IMR-90 (cell line): ENCODE results near the gene PARVG. TPM values are rescaled to one million over a fixed set of nuclear protein-coding genes. Genes with fewer than 3 reads are reported as not detected.

Experiments used
- ATAC-seq: fragments of 200-7000 bp; cut with Tn5 transposase; 2 replicates; pipeline ENCODE4 v1.9.1; 2020; ENCODE audit warnings: low read depth, mild to moderate bottlenecking, moderate library complexity
- BruUV-seq: library from RNA; stranded (reverse); fragments of 400-500 nt; replicated peaks from 2 replicates; lab custom pipeline; 2021; lab: Mats Ljungman, UMichigan
- CTCF ChIA-PET: fragments of 300-600 bp; formaldehyde crosslinking; extraction: SDS; loops from one replicate; lab custom pipeline; 2021; ENCODE audit warnings: antibody characterized with exemption; lab: Yijun Ruan, JAX
- POLR2A ChIA-PET: fragments of 300-600 bp; sonication (Branson Sonifier 250); formaldehyde crosslinking; loops from one replicate; lab custom pipeline; 2022; ENCODE audit warnings: antibody characterized with exemption; ENCODE audit not compliant: unreplicated experiment; lab: Charles Lee
- DNase-seq: peaks from one replicate; pipeline ENCODE4 v3.0.0; 2013
- H2AFZ ChIP-seq: replicated peaks from 2 replicates; pipeline ENCODE3; 2013; ENCODE audit warnings: low read length, mild to moderate bottlenecking; ENCODE audit not compliant: poor library complexity
- H2AK5ac ChIP-seq: 2 replicates; pipeline ENCODE4 v1.6.1; 2013; ENCODE audit warnings: low read depth, low read length, inconsistent platforms
- H2AK9ac ChIP-seq: replicated peaks from 2 replicates; pipeline ENCODE3; 2013; ENCODE audit warnings: mild to moderate bottlenecking, low read depth, low read length, moderate library complexity; ENCODE audit not compliant: poor library complexity
- H2BK120ac ChIP-seq: 2 replicates; pipeline ENCODE4 v1.6.1; 2013; ENCODE audit warnings: low read depth, low read length, inconsistent platforms
- H2BK15ac ChIP-seq: 3 replicates; pipeline ENCODE4 v1.6.1; 2013; ENCODE audit warnings: low read depth, low read length, inconsistent platforms
- H2BK20ac ChIP-seq: 2 replicates; pipeline ENCODE4 v1.6.1; 2013; ENCODE audit warnings: low read depth, mild to moderate bottlenecking, inconsistent platforms, low read length, moderate library complexity
- H2BK5ac ChIP-seq: 2 replicates; pipeline ENCODE4 v1.6.1; 2013; ENCODE audit warnings: mild to moderate bottlenecking, low read depth, low read length, inconsistent platforms; ENCODE audit not compliant: poor library complexity, severe bottlenecking
- H3K14ac ChIP-seq: replicated peaks from 2 replicates; pipeline ENCODE4 v1.6.1; 2013; ENCODE audit warnings: low read depth, low read length, inconsistent platforms
- H3K18ac ChIP-seq: 2 replicates; pipeline ENCODE4 v1.6.1; 2013; ENCODE audit warnings: low read depth, low read length, control low read depth
- H3K23ac ChIP-seq: 2 replicates; pipeline ENCODE4 v1.6.1; 2013; ENCODE audit warnings: low read depth, low read length, inconsistent platforms
- H3K27ac ChIP-seq: 2 replicates; pipeline ENCODE4 v1.5.1; 2013; ENCODE audit warnings: mild to moderate bottlenecking, control low read depth, low read length; ENCODE audit not compliant: insufficient read depth
- H3K27me3 ChIP-seq: 2 replicates; pipeline ENCODE4 v1.6.1; 2013; ENCODE audit warnings: low read length; ENCODE audit not compliant: control insufficient read depth, insufficient read depth
- H3K36me3 ChIP-seq: 2 replicates; pipeline ENCODE4 v1.6.1; 2013; ENCODE audit warnings: low read length, mixed read lengths; ENCODE audit not compliant: control insufficient read depth, insufficient read depth
- H3K4ac ChIP-seq: 2 replicates; pipeline ENCODE4 v1.6.1; 2013; ENCODE audit warnings: low read depth, low read length, inconsistent platforms
- H3K4me1 ChIP-seq: 2 replicates; pipeline ENCODE4 v1.6.1; 2013; ENCODE audit warnings: low read length, mixed read lengths; ENCODE audit not compliant: control insufficient read depth, insufficient read depth
- H3K4me2 ChIP-seq: 2 replicates; pipeline ENCODE4 v1.6.1; 2013; ENCODE audit warnings: low read depth, mild to moderate bottlenecking, control low read depth, low read length, moderate library complexity
- H3K4me3 ChIP-seq: 2 replicates; pipeline ENCODE4 v1.5.1; 2013; ENCODE audit warnings: low read depth, mild to moderate bottlenecking, control low read depth, low read length, moderate library complexity; ENCODE audit not compliant: insufficient read depth
- H3K56ac ChIP-seq: 2 replicates; pipeline ENCODE4 v1.6.1; 2013; ENCODE audit warnings: low read length, inconsistent platforms; ENCODE audit not compliant: insufficient read depth; ENCODE audit errors: extremely low read depth
- H3K79me1 ChIP-seq, 2 experiments: 2 replicates each; pipeline ENCODE4 v1.6.1; 2013; ENCODE audit warnings: low read length in 2 of 2, inconsistent platforms in 1 of 2, low read depth in 1 of 2
- H3K9ac ChIP-seq: 2 replicates; pipeline ENCODE4 v1.6.1; 2013; ENCODE audit warnings: low read depth, low read length, control low read depth
- H3K9me1 ChIP-seq: 2 replicates; pipeline ENCODE4 v1.6.1; 2013; ENCODE audit warnings: low read length, inconsistent platforms; ENCODE audit not compliant: insufficient read depth
- H3K9me3 ChIP-seq: 2 replicates; pipeline ENCODE4 v1.6.1; 2013; ENCODE audit warnings: low read length; ENCODE audit not compliant: control insufficient read depth, insufficient read depth
- H4K20me1 ChIP-seq: 2 replicates; pipeline ENCODE4 v1.6.1; 2013; ENCODE audit warnings: low read length, inconsistent platforms; ENCODE audit not compliant: insufficient read depth
- H4K5ac ChIP-seq: 2 replicates; pipeline ENCODE4 v1.6.1; 2013; ENCODE audit warnings: mild to moderate bottlenecking, low read depth, low read length, control low read depth
- H4K8ac ChIP-seq, 2 experiments: 2 replicates each; pipeline ENCODE4 v1.6.1; 2013; ENCODE audit warnings: low read depth in 2 of 2, low read length in 2 of 2, control low read depth in 1 of 2, inconsistent platforms in 1 of 2
- H4K91ac ChIP-seq: 2 replicates; pipeline ENCODE4 v1.6.1; 2013; ENCODE audit warnings: low read depth, low read length, inconsistent platforms; ENCODE audit not compliant: insufficient read depth
- BHLHE40 ChIP-seq: fragments of 150-350 bp; IDR thresholded peaks from 2 replicates; pipeline ENCODE4 v1.6.1; 2016; ENCODE audit warnings: mild to moderate bottlenecking, low read depth, low read length
- CEBPB ChIP-seq: IDR thresholded peaks from 2 replicates; pipeline ENCODE4 v1.6.1; 2012; ENCODE audit warnings: low read depth, low read length, improper control_type of control experiment
- POLR2A ChIP-seq: IDR thresholded peaks from 2 replicates; pipeline ENCODE4 v1.6.1; 2012; ENCODE audit warnings: mild to moderate bottlenecking, low read depth, low read length
- RAD21 ChIP-seq: IDR thresholded peaks from 2 replicates; pipeline ENCODE4 v1.6.1; 2012; ENCODE audit warnings: low read length, improper control_type of control experiment
- WGBS, 2 experiments: methylation state at CpG; one replicate each; pipeline versions ENCODE4 v1.1.5 to v1.1.7; 2013; ENCODE audit warnings: missing lambda C conversion rate in 2 of 2; ENCODE audit not compliant: insufficient read length in 1 of 2; ENCODE audit errors: extremely low coverage in 2 of 2; 5-methylcytosine and 5-hydroxymethylcytosine counted together
- dilution Hi-C: fragments of 300-500 bp; cut with HindIII; formaldehyde crosslinking; loops from one replicate; pipeline ENCODE4 v1.14.3; 2018; ENCODE audit warnings: low sequenced_read_pairs; ENCODE audit not compliant: unreplicated experiment
- in situ Hi-C: fragments of 300-500 bp; cut with MboI; formaldehyde crosslinking; loops from 3 replicates; pipeline ENCODE4 v1.14.3; 2019; ENCODE audit warnings: low sequenced_read_pairs, inconsistent platforms, mixed read lengths
- intact Hi-C: fragments of 100-400 bp; cut with micrococcal nuclease; formaldehyde crosslinking; loops from 2 replicates; pipeline ENCODE4 v1.10.0; 2022
- polyA plus RNA-seq, 3 experiments: library from polyadenylated mRNA; depleted of rRNA; stranded (reverse); fragments of >200 nt; gene quantifications; 2 replicates each; pipeline ENCODE4 v1.2.3, GENCODE V29; 2012; ENCODE audit warnings: low replicate concordance in 1 of 3
- total RNA-seq: library from RNA; depleted of rRNA; stranded (reverse); fragments of >200 nt; gene quantifications from 2 replicates; pipeline ENCODE4 v1.2.3, GENCODE V29; 2012
- TF ChIP-seq, protein P1 (sequence below): conservative IDR thresholded peaks from 2 replicates; pipeline ENCODE4 v1.5.1; 2012; ENCODE audit warnings: mild to moderate bottlenecking, low read depth, low read length, improper control_type of control experiment

Gene PARVG
- total and polyA plus RNA-seq, 2 of the 4 experiments (the other 2 are of a cell fraction), result not detected

DNA sequence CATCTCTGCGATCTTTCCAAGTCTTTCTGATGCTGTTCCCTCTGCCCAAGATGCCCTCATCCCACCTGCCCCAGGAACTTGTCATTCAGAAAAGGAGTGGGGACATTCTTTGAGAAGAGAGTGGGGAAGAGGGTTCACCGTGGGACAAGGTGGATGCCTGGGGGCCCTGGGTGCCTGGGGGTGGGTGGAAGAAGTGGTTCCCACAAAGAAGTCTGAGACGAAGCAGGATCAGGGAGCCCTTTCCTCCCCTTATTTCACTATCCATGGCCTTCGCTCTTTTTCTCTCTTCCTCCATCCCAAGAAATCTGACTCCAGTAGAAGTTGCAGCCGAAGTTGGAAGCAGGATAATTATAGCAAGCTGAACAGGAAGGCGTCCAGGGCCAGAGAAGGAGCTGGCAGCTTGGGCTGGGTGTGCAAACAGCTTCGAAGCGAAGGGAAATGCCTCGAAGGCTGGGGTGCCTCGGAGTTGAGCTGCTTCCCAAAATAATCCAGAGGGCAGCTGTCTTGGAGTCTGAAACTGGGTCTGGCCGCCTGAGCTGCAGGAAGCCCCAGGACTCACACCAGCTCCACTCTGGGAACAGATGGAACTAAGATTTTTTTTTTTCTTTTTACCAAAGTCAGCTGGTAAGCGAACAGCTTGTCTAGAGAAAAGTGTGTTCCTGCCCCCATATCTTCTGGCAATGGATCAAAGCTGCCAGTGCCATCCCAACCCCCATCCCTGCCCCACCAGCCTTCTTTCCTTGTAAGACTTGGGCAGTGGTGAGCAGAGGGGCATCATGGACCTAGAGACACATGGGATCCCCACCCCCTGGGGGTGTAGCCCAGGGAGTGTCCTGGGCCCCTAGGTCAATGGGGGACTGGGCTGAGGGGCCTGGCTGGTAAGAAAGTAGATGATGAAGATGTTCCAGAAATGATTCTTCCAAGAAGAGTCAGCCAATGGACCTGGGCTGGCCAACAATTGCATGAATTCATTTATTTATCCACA is 31.5 kb downstream of the PARVG start:
- no peak overlapping the region for H2AK5ac ChIP-seq
- intact Hi-C loops (no loop called here), in situ Hi-C loops (no loop called here), dilution Hi-C loops (no loop called here)
- H3K18ac ChIP-seq, result no peak overlapping the region; the same call in 1 of the 2 replicates
- ATAC-seq (peak; percentile 70), DNase-seq (peak; percentile 11)
- POLR2A ChIA-PET, result no interaction called here
- H3K27ac ChIP-seq, result peak overlapping the region; percentile 20; the same call in 1 of the 2 replicates
- no peaks in the 10 kb centered on the region for H4K20me1 ChIP-seq
- H2BK120ac ChIP-seq, result no peak overlapping the region
- H2AK9ac ChIP-seq, result no peak overlapping the region
- WGBS, 2 experiments, result 0% methylated on average over 1 of the region's 12 CpGs; no CpG with 5 or more reads in 1 of the 2 experiments
- peak overlapping the region; percentile 71 for H2AFZ ChIP-seq
- H3K4me1 ChIP-seq, result peaks cover 10% of the 10 kb centered on the region; the same call in 1 of the 2 replicates
- H2BK5ac ChIP-seq, result no peak overlapping the region
- peaks cover 8% of the 10 kb centered on the region for H3K9me3 ChIP-seq
- H3K4ac ChIP-seq, result no peak overlapping the region
- no peaks in the 10 kb centered on the region for H3K79me1 ChIP-seq
- H4K5ac ChIP-seq, result no peak overlapping the region; the same call in 1 of the 2 replicates
- H3K23ac ChIP-seq, result no peak overlapping the region
- H3K4me2 ChIP-seq, result peak overlapping the region; percentile 66; the same call in 1 of the 2 replicates
- H4K91ac ChIP-seq, result no peak overlapping the region
- peaks cover 4% of the 10 kb centered on the region; the same call in 1 of the 2 replicates for H3K27me3 ChIP-seq
- no peaks in the 10 kb centered on the region for H3K36me3 ChIP-seq
- no TSS peak for BruUV-seq
- CTCF ChIA-PET, result interaction anchor here (0.6 kb wide), 1 partner anchor 113 kb away, joined by 3 read pairs; no protein-coding TSS in a partner anchor
- H2BK15ac ChIP-seq, result no peak overlapping the region
- TF ChIP-seq POLR2A (no peak), BHLHE40 (no peak), CEBPB (no peak), RAD21 (no peak)
- TF ChIP-seq, protein P1, sequence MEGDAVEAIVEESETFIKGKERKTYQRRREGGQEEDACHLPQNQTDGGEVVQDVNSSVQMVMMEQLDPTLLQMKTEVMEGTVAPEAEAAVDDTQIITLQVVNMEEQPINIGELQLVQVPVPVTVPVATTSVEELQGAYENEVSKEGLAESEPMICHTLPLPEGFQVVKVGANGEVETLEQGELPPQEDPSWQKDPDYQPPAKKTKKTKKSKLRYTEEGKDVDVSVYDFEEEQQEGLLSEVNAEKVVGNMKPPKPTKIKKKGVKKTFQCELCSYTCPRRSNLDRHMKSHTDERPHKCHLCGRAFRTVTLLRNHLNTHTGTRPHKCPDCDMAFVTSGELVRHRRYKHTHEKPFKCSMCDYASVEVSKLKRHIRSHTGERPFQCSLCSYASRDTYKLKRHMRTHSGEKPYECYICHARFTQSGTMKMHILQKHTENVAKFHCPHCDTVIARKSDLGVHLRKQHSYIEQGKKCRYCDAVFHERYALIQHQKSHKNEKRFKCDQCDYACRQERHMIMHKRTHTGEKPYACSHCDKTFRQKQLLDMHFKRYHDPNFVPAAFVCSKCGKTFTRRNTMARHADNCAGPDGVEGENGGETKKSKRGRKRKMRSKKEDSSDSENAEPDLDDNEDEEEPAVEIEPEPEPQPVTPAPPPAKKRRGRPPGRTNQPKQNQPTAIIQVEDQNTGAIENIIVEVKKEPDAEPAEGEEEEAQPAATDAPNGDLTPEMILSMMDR, result no peak
- no peaks in the 10 kb centered on the region for H3K9me1 ChIP-seq
- no peak overlapping the region for H3K9ac ChIP-seq
- no peak overlapping the region for H3K4me3 ChIP-seq
- H4K8ac ChIP-seq, result no peak overlapping the region
- H3K56ac ChIP-seq, result no peak overlapping the region
- no peak overlapping the region for H2BK20ac ChIP-seq
- no peak overlapping the region for H3K14ac ChIP-seq
